IMR-90 (cell line): ENCODE measurements around the gene LAMC3.

ENCODE experiments used
- CTCF ChIP-seq: conservative IDR thresholded peaks from 2 replicates; pipeline ENCODE4 v1.5.1; 2012; ENCODE audit warnings: mild to moderate bottlenecking, low read depth, low read length, improper control_type of control experiment
- MXI1 ChIP-seq: IDR thresholded peaks from 2 replicates; pipeline ENCODE4 v1.6.1; 2012; ENCODE audit warnings: low read depth, mild to moderate bottlenecking, low read length, moderate library complexity, borderline replicate concordance
- NFE2L2 ChIP-seq: fragments of 150-350 bp; IDR thresholded peaks from 2 replicates; pipeline ENCODE4 v1.6.1; 2016; ENCODE audit warnings: low read depth, mild to moderate bottlenecking, low read length
- POLR2A ChIP-seq: IDR thresholded peaks from 2 replicates; pipeline ENCODE4 v1.6.1; 2012; ENCODE audit warnings: mild to moderate bottlenecking, low read depth, low read length
- RAD21 ChIP-seq: IDR thresholded peaks from 2 replicates; pipeline ENCODE4 v1.6.1; 2012; ENCODE audit warnings: low read length, improper control_type of control experiment
- RFX5 ChIP-seq: IDR thresholded peaks from 2 replicates; pipeline ENCODE4 v1.8.0; 2012; ENCODE audit warnings: low read depth, mild to moderate bottlenecking, low read length, moderate library complexity
- SMC3 ChIP-seq: fragments of 150-350 bp; IDR thresholded peaks from 2 replicates; pipeline ENCODE4 v1.6.1; 2016; ENCODE audit warnings: low read depth, mild to moderate bottlenecking, antibody characterized with exemption, low read length, moderate library complexity

GRCh38 chr9:130985606-130986162, 23.3 kb upstream of the LAMC3 start:
- TF ChIP-seq RFX5 (no peak), SMC3 (no peak), CTCF (no peak), POLR2A (no peak), RAD21 (no peak), MXI1 (no peak), NFE2L2 (no peak)
